ENCODE measurements around the gene IGF2BP2. TPM values are rescaled to one million over a fixed set of nuclear protein-coding genes. Genes with fewer than 3 reads are reported as not detected.

Gene IGF2BP2
- total and polyA plus RNA-seq, 2 of the 8 experiments (the other 6 are each of a cell fraction or from before 2014, with no cell fraction given) = 7.4 to 121 TPM

DNA sequence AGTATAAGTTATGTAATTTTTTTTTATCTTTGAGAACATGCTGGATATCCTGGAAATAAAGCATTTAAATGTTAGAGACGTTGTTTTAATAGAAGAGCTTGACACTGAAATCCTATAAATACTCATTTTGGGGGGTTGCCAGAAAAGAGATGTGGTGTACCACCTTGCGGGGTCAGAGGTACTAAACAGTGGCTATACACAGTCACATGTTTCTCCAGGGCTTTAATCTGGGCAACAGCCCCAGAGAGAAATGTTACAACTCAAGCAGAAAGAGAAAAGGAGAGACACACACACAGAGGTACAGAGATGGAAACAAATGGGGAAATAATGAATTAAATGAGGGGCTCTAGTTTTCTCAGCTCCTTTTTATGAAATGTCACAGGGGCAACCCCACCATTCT, 124.9 kb downstream of the IGF2BP2 start:
- Histone ChIP-seq H2BK15ac (ENCODE audit: low read length) (no peak overlapping the region), H2AFZ (ENCODE audit: low read length) (no peak overlapping the region), H4K20me1 (replicated peaks in 1 of 2; ENCODE audit: control insufficient read depth in 1 of 2, insufficient read depth in 2 of 2, low read length in 2 of 2) (peaks cover 7 to 11% of the 10 kb centered on the region in 2 experiments), H2BK5ac (ENCODE audit: low read depth, low read length) (no peak overlapping the region), H3K14ac (ENCODE audit: insufficient read length) (no peak overlapping the region), H4K91ac (replicated peaks; ENCODE audit: insufficient read length, low read length) (no peak overlapping the region), H2BK20ac (ENCODE audit: low read length) (no peak overlapping the region), H3K9ac (replicated peaks in 1 of 4; ENCODE audit: extremely low read depth in 1 of 4, low read depth in 3 of 4, low read length in 3 of 4) (no peak overlapping the region), H3K27me3 (replicated peaks in 1 of 4; ENCODE audit: control insufficient read depth in 3 of 4, extremely low read depth in 1 of 4, insufficient read depth in 3 of 4, low read length in 3 of 4) (no peaks in the 10 kb centered on the region), H3K79me1 (ENCODE audit: low read depth, low read length) (peaks cover 13% of the 10 kb centered on the region), H3K36me3 (ENCODE audit: control insufficient read depth in 2 of 4, insufficient read depth in 4 of 4, low read length in 3 of 4) (no peaks in the 10 kb centered on the region; a peak in 1 of 8 replicates), H3K4me3 (ENCODE audit: extremely low read depth in 1 of 4, insufficient read depth in 2 of 4, low read depth in 3 of 4, low read length in 4 of 4) (no peak overlapping the region), H3K4ac (replicated peaks; ENCODE audit: insufficient read length, low read depth, low read length) (no peak overlapping the region), H3K4me1 (replicated peaks in 1 of 4; ENCODE audit: control insufficient read depth in 3 of 4, insufficient read depth in 4 of 4, low read length in 3 of 4) (peaks cover 3 to 19% (median 12%) of the 10 kb centered on the region in 4 experiments), H2BK120ac (replicated peaks; ENCODE audit: low read depth, low read length) (no peak overlapping the region), H3K9me3 (ENCODE audit: insufficient read depth in 2 of 2, low read depth in 1 of 2, low read length in 1 of 2) (no peaks in the 10 kb centered on the region), H3K18ac (ENCODE audit: extremely low read depth, low read length) (no peak overlapping the region), H3K27ac (ENCODE audit: low read depth, low read length) (no peak overlapping the region), H3K4me2 (ENCODE audit: insufficient read depth in 1 of 2, low read depth in 2 of 2, low read length in 2 of 2) (no peak overlapping the region), H3K23ac (ENCODE audit: insufficient read length) (no peak overlapping the region), H2BK12ac (ENCODE audit: low read depth, low read length) (no peak overlapping the region), H4K8ac (ENCODE audit: extremely low read depth, insufficient read depth, low read length) (no peak overlapping the region), H2AK5ac (ENCODE audit: low read depth, low read length) (no peak overlapping the region), H4K5ac (ENCODE audit: insufficient read length, low read depth, low read length) (no peak overlapping the region), H3K23me2 (ENCODE audit: low read depth, low read length) (no peaks in the 10 kb centered on the region), H3K79me2 (ENCODE audit: control insufficient read depth in 1 of 2, insufficient read depth in 2 of 2, low read length in 2 of 2) (peaks cover 0 to 82% of the 10 kb centered on the region in 2 experiments; a peak in 2 of 4 replicates), H3K56ac (replicated peaks; ENCODE audit: insufficient read length, low read depth, low read length) (no peak overlapping the region)
- WGBS, 2 experiments (ENCODE audit: extremely low coverage in 1 of 2, insufficient coverage in 1 of 2, insufficient read length in 1 of 2, insufficient replicate concordance in 2 of 2, low coverage in 1 of 2, low lambda C conversion rate in 2 of 2, missing lambda C conversion rate in 1 of 2) = 93% methylated on average over 2 of the region's 2 CpGs; no CpG with 5 or more reads in 1 of the 2 experiments
- FAIRE-seq (no peak), DNase-seq (ENCODE audit: low read depth in 1 of 2, low spot score in 2 of 2) (no peak)
- TF ChIP-seq SP1 (IDR thresholded peaks at IDR 0.05; ENCODE audit: low read depth, low read length) (no peak), ZNF274 (IDR thresholded peaks at IDR 0.05; ENCODE audit: borderline replicate concordance, extremely low read depth, low read length) (no peak), CBX5 (IDR thresholded peaks at IDR 0.05; ENCODE audit: low read depth, low read length) (no peak), CHD2 (IDR thresholded peaks at IDR 0.05; ENCODE audit: low read length) (no peak), EP300 (IDR thresholded peaks at IDR 0.05; ENCODE audit: borderline replicate concordance in 1 of 2, low read depth in 2 of 2, low read length in 2 of 2) (no peak), ATF2 (IDR thresholded peaks at IDR 0.05; ENCODE audit: low read length) (no peak)
- ChIA-PET POLR2A (ENCODE audit: partially characterized antibody) (interaction anchor here (1.3 kb wide), 1 partner anchor 238 kb away, joined by 3 read pairs; the partner anchor contains the start of gene TRA2B), CTCF (ENCODE audit: partially characterized antibody) (interaction anchor here (1.2 to 2.4 kb wide), 3 partner anchors 22 to 40 kb away, joined by 4 to 8 read pairs (median 4); no protein-coding TSS in a partner anchor)

Measured in H1 (cell line).